Astrocyte of the cerebellum (primary cell): ENCODE results near the gene GSK3A.

Experiments used
- DNase-seq: peaks from one replicate; pipeline ENCODE4 v3.0.0-alpha.2; 2011; ENCODE audit warnings: low read depth
- H3K4me3 ChIP-seq: 2 replicates; pipeline ENCODE4 v1.5.1; 2011; ENCODE audit warnings: mild to moderate bottlenecking, low read depth, low read length, moderate library complexity
- in situ Hi-C: cut with HindIII; loops from 2 replicates; pipeline ENCODE4 v1.10.0; 2017; ENCODE audit warnings: low sequenced_read_pairs
- TF ChIP-seq, protein P1 (sequence below): IDR thresholded peaks from 2 replicates; pipeline ENCODE4 v1.5.1; 2012; ENCODE audit warnings: low read length, low read depth, moderate library complexity, mild to moderate bottlenecking; ENCODE audit errors: missing control alignments

GSK3A gene

DNA sequence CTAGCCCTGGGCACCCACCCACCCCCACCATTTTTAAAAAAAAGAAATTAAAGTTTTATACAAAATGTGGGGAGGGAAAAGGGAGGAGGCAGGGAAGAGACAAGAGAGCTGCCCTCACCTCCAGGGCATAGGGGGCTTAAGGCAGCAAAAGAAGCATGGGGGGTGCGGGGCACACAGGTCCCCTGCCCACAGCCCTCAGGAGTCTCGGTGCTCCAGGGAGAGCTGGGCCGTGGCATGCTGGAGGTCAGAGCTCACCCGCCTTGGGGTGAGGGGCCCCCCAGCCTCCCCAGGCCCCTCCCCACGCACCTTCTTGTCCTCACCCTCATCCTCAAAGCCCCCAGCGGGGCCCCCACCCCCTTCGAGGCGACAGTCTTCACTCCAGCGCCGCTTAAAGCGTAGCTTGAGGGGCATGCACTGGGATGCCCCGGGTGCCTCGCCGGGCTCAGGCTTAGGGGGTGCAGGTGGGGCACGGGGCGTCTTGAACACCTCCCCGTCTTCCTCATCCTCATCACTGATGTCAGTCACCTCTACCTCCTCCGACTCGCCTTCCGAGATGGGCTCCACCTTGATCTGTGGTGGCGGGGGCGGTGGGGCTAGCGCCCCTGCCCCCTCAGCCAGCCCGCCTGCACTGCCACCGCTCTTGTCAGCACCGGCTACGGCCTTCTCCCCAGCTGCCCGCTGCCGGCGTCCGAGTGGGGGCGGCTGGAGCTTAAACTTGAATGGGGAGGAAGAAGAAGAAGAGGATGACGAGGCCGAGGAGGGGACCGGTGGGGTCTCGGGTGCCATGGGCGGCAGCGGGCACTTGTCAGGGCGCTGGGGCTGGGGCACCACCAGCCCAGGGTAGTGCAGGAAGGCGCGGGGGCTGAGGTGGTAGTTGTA is 6.1 kb upstream of the GSK3A start:
- TF ChIP-seq, protein P1, sequence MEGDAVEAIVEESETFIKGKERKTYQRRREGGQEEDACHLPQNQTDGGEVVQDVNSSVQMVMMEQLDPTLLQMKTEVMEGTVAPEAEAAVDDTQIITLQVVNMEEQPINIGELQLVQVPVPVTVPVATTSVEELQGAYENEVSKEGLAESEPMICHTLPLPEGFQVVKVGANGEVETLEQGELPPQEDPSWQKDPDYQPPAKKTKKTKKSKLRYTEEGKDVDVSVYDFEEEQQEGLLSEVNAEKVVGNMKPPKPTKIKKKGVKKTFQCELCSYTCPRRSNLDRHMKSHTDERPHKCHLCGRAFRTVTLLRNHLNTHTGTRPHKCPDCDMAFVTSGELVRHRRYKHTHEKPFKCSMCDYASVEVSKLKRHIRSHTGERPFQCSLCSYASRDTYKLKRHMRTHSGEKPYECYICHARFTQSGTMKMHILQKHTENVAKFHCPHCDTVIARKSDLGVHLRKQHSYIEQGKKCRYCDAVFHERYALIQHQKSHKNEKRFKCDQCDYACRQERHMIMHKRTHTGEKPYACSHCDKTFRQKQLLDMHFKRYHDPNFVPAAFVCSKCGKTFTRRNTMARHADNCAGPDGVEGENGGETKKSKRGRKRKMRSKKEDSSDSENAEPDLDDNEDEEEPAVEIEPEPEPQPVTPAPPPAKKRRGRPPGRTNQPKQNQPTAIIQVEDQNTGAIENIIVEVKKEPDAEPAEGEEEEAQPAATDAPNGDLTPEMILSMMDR = no peak
- no peak overlapping the region for H3K4me3 ChIP-seq
- DNase-seq = no peak
- in situ Hi-C loops = no loop called here

DNA sequence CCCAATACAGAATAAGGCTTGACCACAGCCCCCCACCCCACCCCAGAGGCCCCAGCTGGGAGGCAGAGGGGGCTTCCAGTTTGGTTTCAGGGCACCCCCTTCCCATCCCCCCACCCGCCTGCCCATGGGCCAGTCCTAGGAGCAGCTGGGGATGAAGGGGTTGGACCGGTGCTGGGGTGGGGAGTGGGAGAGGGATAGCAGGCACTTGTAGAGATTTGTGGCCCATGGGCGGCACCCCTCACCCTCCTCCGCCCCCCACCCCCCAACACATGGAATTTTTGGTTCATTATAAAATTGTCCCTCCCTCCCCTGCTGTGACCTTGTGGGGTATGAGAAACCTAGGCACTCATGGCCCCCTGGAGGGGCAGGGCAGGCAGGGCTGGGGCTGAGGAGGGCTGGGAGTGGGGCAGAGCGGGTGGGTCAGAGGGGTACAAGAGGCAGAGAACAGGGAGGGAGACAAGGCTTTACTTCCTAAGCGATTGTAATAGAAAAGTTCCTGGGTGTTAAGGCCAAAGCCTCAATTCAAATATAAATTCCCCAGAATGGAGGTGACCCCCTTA is 5.3 kb upstream of the GSK3A start:
- TF ChIP-seq, protein P1 = no peak
- H3K4me3 ChIP-seq = no peak overlapping the region
- in situ Hi-C loops = no loop called here
- DNase-seq = no peak

DNA sequence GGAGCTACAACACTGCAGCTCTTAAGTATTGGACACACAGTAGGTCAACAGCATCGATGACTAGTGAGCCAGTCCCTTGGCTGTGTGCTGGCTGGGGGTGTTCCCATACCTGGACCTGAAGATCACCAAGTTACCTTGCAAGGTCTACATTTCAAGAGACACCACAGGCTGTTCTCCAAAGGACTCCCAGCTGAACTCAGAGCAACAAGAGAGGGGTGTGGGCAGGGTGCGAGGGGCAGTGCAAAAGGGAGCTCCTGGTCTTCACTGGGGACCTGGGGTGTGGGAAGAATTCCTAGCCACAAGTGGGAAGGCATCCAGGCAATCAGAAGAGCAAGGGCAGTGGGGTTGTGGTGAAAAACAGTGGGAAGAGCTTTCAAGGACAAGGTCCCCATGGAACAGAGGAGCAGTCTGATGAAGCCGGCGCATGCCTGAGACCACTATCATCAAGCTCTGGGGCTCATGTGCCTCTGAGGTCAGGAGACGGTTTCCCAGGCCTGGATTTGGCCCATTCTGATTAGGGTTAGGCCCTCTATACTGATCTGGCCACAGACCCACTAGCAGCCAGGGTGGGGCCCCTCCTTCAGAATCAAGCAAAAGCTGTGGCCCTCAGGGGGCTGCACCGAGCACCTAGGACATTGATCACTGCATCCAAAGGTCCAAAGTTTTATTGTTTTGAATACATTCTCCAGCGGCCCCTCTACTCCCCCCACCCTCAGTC is 4.7 kb upstream of the GSK3A start:
- no peak overlapping the region for H3K4me3 ChIP-seq
- in situ Hi-C loops = no loop called here
- TF ChIP-seq, protein P1 = no peak
- DNase-seq = no peak

DNA sequence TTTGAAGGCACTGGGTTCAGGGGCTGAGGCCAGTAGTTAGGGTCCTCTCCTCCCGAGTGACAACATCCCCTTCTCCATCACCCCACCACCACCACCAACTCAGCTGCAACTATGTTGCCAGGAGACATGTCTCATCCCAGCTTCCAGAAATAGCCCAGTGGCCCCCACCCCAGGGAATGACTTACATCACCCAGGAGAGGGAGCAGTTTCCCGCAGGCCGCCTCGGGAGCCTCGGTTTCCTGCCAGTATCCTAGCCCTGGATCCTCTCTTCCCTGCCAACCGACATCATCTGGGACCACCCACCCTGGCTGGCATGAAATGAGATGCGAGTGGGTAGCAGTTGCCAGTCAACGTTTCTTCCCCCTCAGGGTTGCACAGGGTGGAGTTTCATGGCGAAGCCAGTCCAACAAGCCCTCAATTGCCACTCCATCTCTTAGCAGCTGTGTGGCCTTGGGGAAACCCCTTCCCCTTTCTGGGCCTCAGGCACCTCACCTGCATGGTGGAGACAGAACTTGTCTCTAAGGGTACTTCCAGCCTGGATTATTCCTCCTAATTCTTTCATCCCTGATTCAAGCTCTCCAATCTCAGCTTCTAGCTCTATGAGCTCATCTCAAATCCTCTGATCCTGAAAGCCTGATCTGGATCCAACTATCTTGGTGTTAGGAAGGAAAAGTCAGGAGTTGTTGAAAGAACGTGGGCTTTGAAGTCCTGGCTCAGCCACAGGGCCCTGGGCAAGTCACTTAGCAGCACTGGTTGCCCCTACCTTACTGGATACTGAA is 3.9 kb upstream of the GSK3A start:
- H3K4me3 ChIP-seq = no peak overlapping the region
- TF ChIP-seq, protein P1 = peak; percentile 74
- peak; percentile 48 for DNase-seq
- in situ Hi-C loops = no loop called here

DNA sequence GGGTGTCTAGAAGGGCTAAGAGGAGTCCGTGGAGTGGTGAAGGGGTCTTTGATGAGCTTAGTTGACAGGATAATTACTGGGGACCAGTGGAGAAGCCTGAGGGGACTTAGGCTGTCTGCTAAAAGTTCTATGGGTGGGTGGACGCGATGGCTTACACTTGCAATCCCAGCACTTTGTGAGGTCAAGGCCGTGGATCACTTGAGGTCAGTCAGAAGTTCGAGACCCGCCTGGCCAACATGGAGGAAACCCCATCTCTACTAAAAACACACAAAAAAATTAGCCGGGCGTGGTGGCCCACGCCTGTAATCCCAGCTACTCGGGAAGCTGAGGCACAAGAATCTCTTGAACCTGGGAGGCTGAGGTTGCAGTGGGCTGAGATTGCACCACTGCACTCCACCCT is 2.8 kb upstream of the GSK3A start:
- TF ChIP-seq, protein P1 = no peak
- DNase-seq = no peak
- no peak overlapping the region for H3K4me3 ChIP-seq
- in situ Hi-C loops = no loop called here
